Activated naive CD8-positive, alpha-beta T cell treated with anti-CD3 and anti-CD28 coated beads, Interleukin-2, amount 10 ng/mL, durations not matched to agents 7 days and 5 days (primary cell): ENCODE data around the gene SDCBP2. TPM values are rescaled to one million over a fixed set of nuclear protein-coding genes. Genes with fewer than 3 reads are reported as not detected.

Experiments used
- ATAC-seq: fragments of 150-1000 bp; cut with Tn5 transposase; one replicate; pipeline ENCODE4 v1.10.0; 2021; ENCODE audit warnings: low read depth, moderate library complexity
- POLR2A ChIA-PET: fragments of 350-600 bp; sonication (Branson Sonifier 250); formaldehyde crosslinking; loops from one replicate; lab custom pipeline; 2021; ENCODE audit warnings: antibody characterized with exemption; lab: Charles Lee
- DNase-seq: peaks from one replicate; pipeline ENCODE4 v3.0.0; 2021
- H3K27ac Mint-ChIP-seq: one replicate; pipeline ENCODE4 v1.8.0; 2022; ENCODE audit warnings: mild to moderate bottlenecking, mixed read lengths
- H3K27me3 Mint-ChIP-seq: one replicate; pipeline ENCODE4 v1.8.0; 2022; ENCODE audit warnings: mild to moderate bottlenecking, moderate library complexity, mixed read lengths
- H3K36me3 Mint-ChIP-seq: one replicate; pipeline ENCODE4 v1.8.0; 2021; ENCODE audit warnings: mild to moderate bottlenecking, mixed read lengths
- H3K4me1 Mint-ChIP-seq: one replicate; pipeline ENCODE4 v1.8.0; 2021; ENCODE audit warnings: mixed read lengths
- H3K4me3 Mint-ChIP-seq: one replicate; pipeline ENCODE4 v1.8.0; 2022; ENCODE audit warnings: mild to moderate bottlenecking, moderate library complexity, mixed read lengths
- H3K9me3 Mint-ChIP-seq: one replicate; pipeline ENCODE4 v1.8.0; 2021; ENCODE audit warnings: mixed read lengths
- total RNA-seq, 2 experiments: library from RNA; stranded (reverse); gene quantifications; one replicate each; pipeline ENCODE4 v1.2.3, GENCODE V29; 2021

The SDCBP2 gene
- total RNA-seq, 2 experiments from 2014 or later: 3.7 to 5.1 TPM

DNA sequence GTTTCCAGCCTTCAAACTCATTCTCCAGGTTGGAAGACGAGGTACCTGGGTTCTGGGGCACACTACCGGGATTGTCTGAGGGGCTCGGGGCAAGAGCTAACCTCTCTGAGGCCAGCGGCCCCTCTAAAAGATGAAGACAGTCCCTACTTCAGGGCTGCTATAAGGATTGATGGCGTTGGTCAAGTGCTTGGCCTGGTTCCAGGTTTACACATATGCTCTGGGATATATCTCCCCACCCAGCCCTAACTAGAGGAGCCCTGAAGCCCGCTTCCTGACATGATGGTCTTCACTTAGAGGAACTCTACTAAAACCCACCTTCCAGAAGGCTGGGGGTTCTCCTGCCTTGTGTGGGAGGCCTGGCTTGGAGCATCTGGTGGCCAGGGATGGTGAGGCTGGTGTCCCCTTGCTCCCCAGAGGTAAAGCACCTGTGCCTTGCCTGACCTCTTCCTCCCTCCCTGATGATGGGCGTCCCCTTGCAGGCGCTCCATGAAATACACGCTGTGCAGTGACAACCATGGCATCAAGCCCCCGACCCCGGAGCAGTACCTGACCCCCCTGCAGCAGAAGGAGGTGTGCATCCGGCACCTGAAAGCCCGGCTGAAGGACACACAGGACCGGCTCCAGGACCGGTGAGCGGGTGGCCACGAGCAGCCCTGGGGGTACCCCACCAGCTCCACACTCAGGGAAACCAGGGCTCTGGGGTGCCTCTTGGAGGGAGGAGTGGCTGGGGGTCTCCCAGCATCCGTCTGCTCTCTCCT is 28.7 kb downstream of the SDCBP2 start:
- H3K4me3 Mint-ChIP-seq: peak overlapping the region; percentile 86
- POLR2A ChIA-PET: interaction anchor here (0.7 to 1.7 kb wide), 7 partner anchors 14 to 166 kb away, joined by 3 to 12 read pairs (median 3); partner anchors contain the start of genes NSFL1C and SNPH
- peak overlapping the region; percentile 97 for H3K27ac Mint-ChIP-seq
- no peaks in the 10 kb centered on the region for H3K27me3 Mint-ChIP-seq
- peaks cover 14% of the 10 kb centered on the region for H3K36me3 Mint-ChIP-seq
- DNase-seq (no peak), ATAC-seq (peak; percentile 6)
- no peaks in the 10 kb centered on the region for H3K9me3 Mint-ChIP-seq
- H3K4me1 Mint-ChIP-seq: peaks cover 28% of the 10 kb centered on the region

DNA sequence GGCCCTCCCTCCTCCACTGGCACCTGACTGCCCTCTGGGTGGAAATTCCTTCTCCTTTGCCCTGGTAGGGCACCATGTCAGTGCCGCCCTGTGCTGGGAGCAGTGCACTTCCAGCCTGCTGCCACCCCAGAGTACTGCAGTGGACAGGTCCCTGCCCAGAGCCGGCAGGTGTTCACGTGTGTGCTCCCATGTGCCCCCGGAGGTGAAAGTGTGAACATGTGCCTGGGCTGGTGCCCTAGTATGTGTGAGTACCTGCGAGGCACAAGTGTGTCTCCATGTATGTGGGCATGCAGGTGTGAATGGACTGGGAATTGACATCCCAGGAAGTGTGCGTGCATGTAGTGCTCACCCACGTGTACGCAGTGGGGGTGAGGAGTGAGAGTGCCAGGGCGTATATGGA is 29.4 kb downstream of the SDCBP2 start:
- peak overlapping the region; percentile 55 for H3K4me3 Mint-ChIP-seq
- peaks cover 14% of the 10 kb centered on the region for H3K36me3 Mint-ChIP-seq
- DNase-seq (no peak), ATAC-seq (no peak)
- no peaks in the 10 kb centered on the region for H3K9me3 Mint-ChIP-seq
- H3K27ac Mint-ChIP-seq: peak overlapping the region; percentile 32
- H3K27me3 Mint-ChIP-seq: no peaks in the 10 kb centered on the region
- POLR2A ChIA-PET: interaction anchor here (1.3 kb wide), 1 partner anchor 32 kb away, joined by 5 read pairs; no protein-coding TSS in a partner anchor
- H3K4me1 Mint-ChIP-seq: peaks cover 28% of the 10 kb centered on the region

DNA sequence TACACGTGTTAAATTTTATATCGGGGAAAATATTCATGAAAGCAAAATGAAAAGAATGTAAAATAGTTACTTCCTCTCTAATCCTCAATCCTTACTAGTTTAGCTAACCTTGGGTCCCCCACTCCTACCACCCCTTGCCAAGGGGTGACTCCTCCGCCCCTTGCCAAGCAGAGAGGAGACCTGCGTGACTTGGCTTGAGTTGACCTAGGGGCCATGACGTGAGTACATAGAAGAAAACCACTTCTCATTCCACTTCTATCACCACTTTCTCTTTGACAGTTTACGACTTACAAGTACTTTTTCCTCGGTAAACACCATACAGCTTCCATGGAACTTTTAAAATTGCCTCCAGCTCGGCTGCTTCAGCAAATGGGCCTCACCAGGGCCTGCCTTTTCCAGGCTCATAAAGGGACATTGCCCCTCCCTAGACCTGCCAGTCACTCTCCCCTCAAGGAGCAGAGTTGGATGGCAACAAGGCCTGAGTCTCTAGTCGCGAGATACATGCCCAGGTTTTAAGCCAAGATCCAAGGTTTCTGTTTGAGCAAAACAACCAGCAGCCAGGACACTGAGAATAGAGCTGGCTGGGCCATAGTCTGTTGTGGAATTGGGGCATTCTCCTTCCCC is 29.9 kb downstream of the SDCBP2 start:
- ATAC-seq: no peak
- POLR2A ChIA-PET: interaction anchor here (1.3 kb wide), 1 partner anchor 32 kb away, joined by 5 read pairs; no protein-coding TSS in a partner anchor
- DNase-seq: no peak
- H3K4me3 Mint-ChIP-seq: peak overlapping the region; percentile 16
- no peaks in the 10 kb centered on the region for H3K9me3 Mint-ChIP-seq
- peaks cover 14% of the 10 kb centered on the region for H3K36me3 Mint-ChIP-seq
- H3K27me3 Mint-ChIP-seq: no peaks in the 10 kb centered on the region
- peak overlapping the region; percentile 32 for H3K27ac Mint-ChIP-seq
- H3K4me1 Mint-ChIP-seq: peaks cover 28% of the 10 kb centered on the region

DNA sequence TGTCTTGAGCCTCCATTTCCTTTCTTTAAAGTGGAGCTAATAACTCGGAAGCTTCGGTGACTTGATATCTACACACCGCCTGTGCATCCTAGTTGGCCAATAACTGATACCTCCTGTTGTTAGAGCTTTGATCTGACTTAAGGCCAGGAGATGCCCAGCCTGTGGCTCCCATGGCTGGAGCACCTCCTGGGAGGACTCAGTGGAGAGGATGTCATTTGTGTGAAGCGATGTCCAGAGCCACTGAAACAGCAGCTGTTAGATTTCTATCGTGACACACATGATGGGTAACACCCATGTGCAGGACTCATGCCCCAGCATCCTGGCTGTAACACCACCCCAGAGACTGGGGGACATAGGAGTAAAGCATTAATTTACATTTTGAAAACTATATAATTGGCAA is 30.8 kb downstream of the SDCBP2 start:
- POLR2A ChIA-PET: interaction anchor here (0.8 kb wide), 1 partner anchor 9 kb away, joined by 3 read pairs; no protein-coding TSS in a partner anchor
- Mint-ChIP-seq H3K4me1 (peaks cover 31% of the 10 kb centered on the region), H3K9me3 (no peaks in the 10 kb centered on the region), H3K36me3 (peaks cover 14% of the 10 kb centered on the region), H3K27ac (no peak overlapping the region), H3K4me3 (no peak overlapping the region), H3K27me3 (no peaks in the 10 kb centered on the region)
- DNase-seq: no peak
- ATAC-seq: no peak

DNA sequence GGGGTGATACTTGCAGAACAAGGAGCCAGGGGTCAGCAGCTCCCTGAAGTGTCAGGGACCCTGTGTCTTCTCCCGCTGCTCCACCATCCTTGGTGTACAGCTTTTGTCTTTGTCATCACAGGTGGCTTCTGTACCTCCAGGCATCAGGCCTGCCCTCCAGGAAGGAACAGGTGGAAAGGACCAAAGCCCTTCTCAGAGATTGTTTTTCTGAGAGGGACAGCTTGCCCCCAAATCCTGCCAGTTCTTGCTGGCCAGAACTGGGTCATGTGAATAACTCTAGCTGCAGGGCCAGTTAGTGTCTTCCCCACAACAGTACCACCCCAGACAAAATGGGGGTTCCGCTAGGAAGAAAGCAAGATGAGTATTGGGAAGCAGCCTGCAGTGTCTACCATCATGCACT is 31.5 kb downstream of the SDCBP2 start:
- POLR2A ChIA-PET: interaction anchor here (0.7 to 0.8 kb wide), 2 partner anchors 8 to 11 kb away, joined by 3 read pairs; no protein-coding TSS in a partner anchor
- ATAC-seq (no peak), DNase-seq (no peak)
- Mint-ChIP-seq H3K27me3 (no peaks in the 10 kb centered on the region), H3K36me3 (peaks cover 14% of the 10 kb centered on the region), H3K9me3 (no peaks in the 10 kb centered on the region), H3K4me3 (no peak overlapping the region), H3K27ac (no peak overlapping the region), H3K4me1 (peaks cover 30% of the 10 kb centered on the region)

DNA sequence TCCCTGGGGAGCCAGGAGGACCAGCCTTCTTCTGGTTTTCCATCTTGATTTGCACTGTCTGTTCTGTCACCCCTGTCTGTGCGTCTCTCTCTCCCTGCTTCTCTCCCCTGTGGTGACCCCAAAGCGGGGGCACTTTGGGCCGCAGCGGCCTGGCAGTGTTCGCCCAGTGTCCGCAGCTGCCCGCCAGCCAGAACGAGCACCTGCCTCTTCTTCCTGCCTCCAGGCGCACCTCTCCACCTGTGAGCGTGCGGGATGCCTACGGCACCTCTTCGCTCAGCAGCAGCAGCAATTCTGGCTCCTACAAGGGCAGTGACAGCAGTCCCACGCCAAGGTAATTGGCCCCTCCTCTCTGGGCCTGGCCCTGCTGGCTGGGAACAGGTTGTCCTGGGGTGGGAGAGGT is 32.0 kb downstream of the SDCBP2 start:
- Mint-ChIP-seq H3K9me3 (no peaks in the 10 kb centered on the region), H3K27ac (no peak overlapping the region), H3K27me3 (no peaks in the 10 kb centered on the region), H3K36me3 (peaks cover 14% of the 10 kb centered on the region), H3K4me3 (no peak overlapping the region), H3K4me1 (peaks cover 29% of the 10 kb centered on the region)
- ATAC-seq (no peak), DNase-seq (no peak)
- POLR2A ChIA-PET: no interaction called here

DNA sequence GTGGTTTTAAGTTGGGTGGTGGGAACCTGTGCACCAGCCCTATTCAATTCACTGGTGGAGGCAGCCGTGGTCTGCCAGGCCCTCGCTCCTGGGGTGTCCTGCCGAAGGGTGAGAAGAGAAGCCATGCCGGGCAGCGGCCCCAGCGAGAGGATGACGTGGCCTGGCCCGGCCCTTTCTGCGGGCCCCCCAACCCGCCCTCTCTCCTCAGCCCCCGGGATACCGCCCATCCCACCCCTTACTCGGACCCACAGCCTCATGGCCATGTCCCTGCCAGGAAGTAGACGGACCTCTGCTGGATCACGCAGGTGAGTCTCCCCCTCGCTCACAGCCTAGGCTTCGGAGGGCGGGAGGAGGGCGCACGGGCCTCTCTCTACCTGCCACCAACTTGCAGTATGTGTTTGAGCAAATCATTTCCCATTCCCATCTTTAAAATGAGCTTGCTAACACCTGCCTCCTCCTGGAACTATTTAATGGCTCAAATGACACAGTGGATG is 32.8 kb downstream of the SDCBP2 start:
- H3K9me3 Mint-ChIP-seq: no peaks in the 10 kb centered on the region
- no peak overlapping the region for H3K27ac Mint-ChIP-seq
- peaks cover 29% of the 10 kb centered on the region for H3K4me1 Mint-ChIP-seq
- ATAC-seq (no peak), DNase-seq (no peak)
- POLR2A ChIA-PET: no interaction called here
- H3K4me3 Mint-ChIP-seq: no peak overlapping the region
- H3K27me3 Mint-ChIP-seq: no peaks in the 10 kb centered on the region
- peaks cover 14% of the 10 kb centered on the region for H3K36me3 Mint-ChIP-seq

DNA sequence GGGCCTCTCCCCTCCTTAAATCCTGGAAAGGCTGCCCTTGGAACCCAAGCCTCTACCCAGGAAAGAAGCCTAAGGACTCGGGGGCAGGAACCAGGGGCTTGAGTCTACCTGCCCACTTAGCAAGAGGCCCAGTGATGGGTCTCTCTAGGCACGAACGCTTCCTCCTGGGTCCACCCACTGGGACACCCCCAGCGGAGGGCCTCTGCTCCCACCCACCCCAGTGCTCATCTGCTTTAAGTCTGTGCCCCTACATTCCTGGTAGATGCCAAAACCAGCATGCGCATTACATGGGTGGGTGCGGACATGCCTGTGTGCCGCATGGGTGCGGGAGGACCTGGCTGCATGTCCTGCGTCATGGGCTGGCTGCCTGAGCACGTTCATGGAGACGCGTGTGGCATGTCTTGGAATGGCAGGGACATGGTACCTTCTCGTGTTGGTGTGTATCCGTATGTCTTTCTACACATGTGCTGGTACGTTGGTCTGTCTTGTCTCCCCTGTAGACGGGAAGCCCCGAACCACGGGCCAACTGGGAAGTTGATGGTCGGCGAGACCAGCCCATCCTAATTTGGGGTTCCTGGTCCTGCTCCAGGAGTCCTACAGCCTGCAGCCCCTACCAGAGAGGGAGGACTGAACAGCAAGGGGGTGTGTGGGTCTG is 33.5 kb downstream of the SDCBP2 start:
- Mint-ChIP-seq H3K36me3 (peaks cover 10% of the 10 kb centered on the region), H3K27me3 (no peaks in the 10 kb centered on the region), H3K4me3 (no peak overlapping the region), H3K4me1 (peaks cover 26% of the 10 kb centered on the region), H3K9me3 (no peaks in the 10 kb centered on the region), H3K27ac (no peak overlapping the region)
- no peak for DNase-seq
- ATAC-seq: no peak
- POLR2A ChIA-PET: no interaction called here

DNA sequence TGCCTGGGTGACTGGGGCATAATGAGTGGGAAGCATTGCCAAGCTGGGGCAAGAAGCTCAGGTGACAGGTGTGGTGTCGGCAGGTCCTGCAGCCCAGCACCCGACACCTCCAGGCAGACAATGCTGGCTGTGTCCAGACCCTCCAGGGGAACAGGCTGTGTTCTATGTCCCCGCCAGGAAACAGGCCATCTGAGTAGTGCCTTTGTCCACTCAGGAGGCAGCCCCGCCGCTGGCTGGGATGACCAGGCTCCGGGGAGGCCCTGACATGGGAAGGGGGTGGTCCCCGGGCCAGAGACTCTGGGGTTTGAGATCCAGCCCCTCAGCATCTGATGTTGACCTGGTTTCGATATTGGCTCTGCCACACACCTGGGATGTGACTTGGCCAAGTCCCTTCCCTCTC is 34.4 kb downstream of the SDCBP2 start:
- peaks cover 11% of the 10 kb centered on the region for H3K36me3 Mint-ChIP-seq
- no peaks in the 10 kb centered on the region for H3K9me3 Mint-ChIP-seq
- H3K4me3 Mint-ChIP-seq: no peak overlapping the region
- POLR2A ChIA-PET: no interaction called here
- peaks cover 20% of the 10 kb centered on the region for H3K4me1 Mint-ChIP-seq
- H3K27ac Mint-ChIP-seq: no peak overlapping the region
- DNase-seq (no peak), ATAC-seq (no peak)
- no peaks in the 10 kb centered on the region for H3K27me3 Mint-ChIP-seq

DNA sequence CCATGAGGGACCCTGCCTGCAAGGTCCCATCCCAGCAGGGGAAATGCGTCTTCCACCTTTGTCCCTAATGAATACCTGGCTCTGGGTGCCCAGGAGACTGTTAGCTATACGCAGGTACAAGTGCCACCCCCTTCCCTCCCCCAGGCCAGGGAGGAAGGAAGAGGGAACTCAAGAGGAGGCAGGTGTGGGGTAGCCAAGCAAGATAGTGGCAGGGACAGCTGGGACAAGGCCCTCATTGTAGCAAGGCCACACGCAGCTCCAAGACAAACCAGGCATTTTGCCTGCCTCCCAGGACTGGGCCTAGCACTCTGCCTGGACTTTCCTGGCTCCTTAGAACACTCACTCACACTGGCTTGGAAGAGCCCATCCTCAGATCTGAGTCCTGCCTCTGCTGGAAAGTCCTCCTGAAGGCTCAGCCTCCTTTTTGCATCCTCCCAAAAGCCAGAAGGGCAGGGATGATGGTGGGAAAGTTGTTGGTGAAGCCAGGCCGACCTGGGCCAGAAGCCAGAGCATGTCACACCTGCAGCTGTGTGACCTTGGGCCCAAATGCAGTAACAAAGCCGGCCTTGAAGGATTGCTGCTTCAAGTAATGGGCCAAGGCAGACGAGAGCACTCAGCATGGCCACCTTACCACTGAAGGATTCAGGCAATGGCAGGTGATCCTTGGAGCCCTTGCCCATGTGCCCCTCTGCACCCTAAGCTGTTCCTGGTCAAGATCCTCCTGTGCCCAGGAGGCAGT is 35.1 kb downstream of the SDCBP2 start:
- Mint-ChIP-seq H3K4me1 (peaks cover 13% of the 10 kb centered on the region), H3K4me3 (no peak overlapping the region), H3K27ac (no peak overlapping the region), H3K27me3 (no peaks in the 10 kb centered on the region), H3K9me3 (no peaks in the 10 kb centered on the region), H3K36me3 (peaks cover 10% of the 10 kb centered on the region)
- POLR2A ChIA-PET: no interaction called here
- no peak for ATAC-seq
- no peak for DNase-seq

DNA sequence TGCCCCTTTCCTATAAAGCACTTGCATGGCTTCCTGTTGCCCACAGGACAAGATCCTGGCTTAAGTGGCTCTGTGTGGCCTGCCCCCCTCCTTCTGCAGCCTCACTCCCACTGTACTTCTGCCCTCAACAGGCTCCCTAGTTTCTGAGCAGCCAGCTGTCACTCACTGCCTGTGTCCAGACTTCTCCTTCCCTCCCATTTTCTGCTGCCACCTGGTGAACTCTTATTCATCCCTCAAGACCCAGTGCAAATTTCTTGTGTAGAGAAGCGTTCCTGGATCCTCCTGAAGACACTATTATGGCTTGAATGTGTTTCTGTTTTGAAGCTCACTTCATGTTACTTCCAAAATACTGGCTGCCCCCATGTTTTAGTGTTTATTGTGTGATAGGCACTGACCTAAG is 36.3 kb downstream of the SDCBP2 start:
- Mint-ChIP-seq H3K27me3 (no peaks in the 10 kb centered on the region), H3K9me3 (no peaks in the 10 kb centered on the region), H3K4me1 (peaks cover 11% of the 10 kb centered on the region), H3K27ac (no peak overlapping the region), H3K4me3 (no peak overlapping the region), H3K36me3 (peaks cover 9% of the 10 kb centered on the region)
- ATAC-seq: no peak
- DNase-seq: no peak
- POLR2A ChIA-PET: no interaction called here

DNA sequence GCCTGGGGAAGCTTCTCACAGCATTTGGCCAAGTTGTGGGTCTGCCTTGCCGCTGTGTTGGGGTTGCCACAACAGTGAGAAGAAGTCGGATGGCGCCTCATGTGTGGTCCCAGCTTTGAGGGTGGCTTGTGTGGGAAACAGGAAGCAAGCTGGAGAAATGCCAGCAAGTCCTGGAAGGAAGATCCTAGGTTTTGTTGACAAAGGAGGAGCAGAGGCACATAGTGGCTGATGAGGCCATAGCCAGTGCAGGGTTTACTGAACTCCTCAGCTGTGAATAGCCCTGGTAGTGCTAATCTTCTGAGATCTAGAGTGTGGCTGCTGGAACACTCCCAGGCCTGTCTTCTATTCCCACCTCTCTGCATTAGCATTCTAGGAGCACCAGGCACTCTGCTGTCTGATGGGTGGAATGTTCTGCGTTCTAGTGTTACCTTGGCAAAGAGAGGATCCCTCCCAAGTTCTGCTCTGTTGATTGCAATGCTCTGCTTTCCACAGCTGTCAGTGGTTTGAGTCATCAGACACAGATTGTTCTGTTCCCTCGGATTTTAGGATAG is 37.7 kb downstream of the SDCBP2 start:
- Mint-ChIP-seq H3K4me1 (peaks cover 25% of the 10 kb centered on the region), H3K9me3 (no peaks in the 10 kb centered on the region), H3K4me3 (no peak overlapping the region), H3K27me3 (no peaks in the 10 kb centered on the region), H3K27ac (peak overlapping the region; percentile 15), H3K36me3 (peaks cover 15% of the 10 kb centered on the region)
- ATAC-seq (no peak), DNase-seq (no peak)
- POLR2A ChIA-PET: no interaction called here
